Measurements from ENCODE around the gene GALNT7.
A peak's percentile ranks its signal among the peaks of the same experiment; 100 is the strongest.

Gene GALNT7

DNA sequence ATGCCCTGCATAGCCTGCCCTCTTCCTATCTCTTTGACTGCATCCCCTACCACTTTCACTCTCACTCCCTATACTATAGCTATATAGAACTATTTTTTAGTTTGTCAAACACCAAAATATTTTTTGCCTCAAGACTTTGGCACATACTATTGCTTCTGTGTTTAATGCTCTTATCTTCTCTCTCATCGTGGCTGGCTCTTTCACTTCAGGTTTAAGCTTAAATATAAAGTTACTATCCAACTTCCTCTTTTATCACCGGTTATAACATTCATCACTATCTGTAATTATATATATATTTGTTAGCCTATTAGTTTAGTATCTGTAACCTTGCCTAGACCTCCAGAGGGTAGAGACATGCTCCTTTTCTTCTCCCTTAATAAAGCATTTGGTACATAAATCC lies 177.0 kb downstream of the GALNT7 start:
- DNase-seq (ENCODE audit: low spot score) = no peak

DNA sequence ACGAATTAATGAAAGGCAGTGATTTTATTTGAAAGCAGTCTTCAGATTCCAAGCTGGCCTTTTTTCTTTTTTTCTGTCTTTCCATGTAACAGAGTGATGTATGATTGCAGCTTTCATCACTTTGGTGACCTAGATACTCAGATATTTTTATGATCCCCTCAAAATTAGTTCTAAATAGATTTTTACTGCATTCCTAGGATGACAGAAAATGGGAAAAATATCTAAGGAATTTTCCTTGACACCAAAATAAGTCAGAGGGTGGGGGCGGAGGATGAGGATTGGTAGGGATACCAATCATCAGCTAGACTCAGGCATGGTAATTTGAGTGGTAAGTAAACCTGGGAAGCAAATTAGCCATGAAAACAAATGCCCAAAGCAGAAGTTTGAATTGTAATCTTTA lies 177.5 kb downstream of the GALNT7 start:
- no peak for DNase-seq (ENCODE audit: low spot score)

DNA sequence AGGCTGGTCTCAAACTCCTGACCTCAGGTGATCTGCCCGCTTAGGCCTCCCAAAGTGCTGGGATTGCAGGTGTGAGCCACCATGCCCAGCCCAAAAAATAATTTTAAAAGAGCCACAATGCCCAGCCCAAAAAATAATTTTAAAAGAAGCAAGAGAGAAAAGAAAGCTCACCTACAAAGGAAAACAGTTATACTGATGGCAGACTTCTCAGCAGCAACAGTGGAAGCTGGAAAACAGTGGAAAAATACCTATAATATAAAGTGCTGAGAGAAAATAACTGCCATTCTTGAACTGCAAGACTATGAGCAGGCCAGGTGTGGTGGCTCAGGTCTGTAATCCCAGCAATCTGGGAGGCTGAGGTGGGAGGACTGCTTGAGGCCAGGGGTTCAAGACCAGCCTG lies 178.9 kb downstream of the GALNT7 start:
- DNase-seq (ENCODE audit: low spot score) = no peak

DNA sequence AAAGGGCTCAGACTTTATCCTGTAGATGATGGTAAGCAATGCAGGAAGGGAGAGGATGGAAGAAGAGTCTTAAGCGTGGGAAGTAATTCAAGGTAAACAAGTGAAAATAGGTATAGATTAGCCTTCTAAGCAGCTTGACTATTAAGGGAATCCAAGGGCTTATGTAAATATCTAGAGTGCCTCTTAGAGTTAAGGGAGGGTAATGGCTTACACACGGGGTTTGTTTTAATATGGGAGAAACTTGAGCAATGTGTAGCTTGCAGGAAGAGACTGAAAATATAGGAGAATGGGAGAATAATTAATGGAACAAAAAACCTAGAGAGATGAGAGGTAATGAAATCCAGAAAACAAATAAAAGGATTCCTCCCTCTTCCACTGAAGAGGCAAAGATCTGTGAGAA lies 189.3 kb downstream of the GALNT7 start:
- DNase-seq (ENCODE audit: low spot score) = no peak

DNA sequence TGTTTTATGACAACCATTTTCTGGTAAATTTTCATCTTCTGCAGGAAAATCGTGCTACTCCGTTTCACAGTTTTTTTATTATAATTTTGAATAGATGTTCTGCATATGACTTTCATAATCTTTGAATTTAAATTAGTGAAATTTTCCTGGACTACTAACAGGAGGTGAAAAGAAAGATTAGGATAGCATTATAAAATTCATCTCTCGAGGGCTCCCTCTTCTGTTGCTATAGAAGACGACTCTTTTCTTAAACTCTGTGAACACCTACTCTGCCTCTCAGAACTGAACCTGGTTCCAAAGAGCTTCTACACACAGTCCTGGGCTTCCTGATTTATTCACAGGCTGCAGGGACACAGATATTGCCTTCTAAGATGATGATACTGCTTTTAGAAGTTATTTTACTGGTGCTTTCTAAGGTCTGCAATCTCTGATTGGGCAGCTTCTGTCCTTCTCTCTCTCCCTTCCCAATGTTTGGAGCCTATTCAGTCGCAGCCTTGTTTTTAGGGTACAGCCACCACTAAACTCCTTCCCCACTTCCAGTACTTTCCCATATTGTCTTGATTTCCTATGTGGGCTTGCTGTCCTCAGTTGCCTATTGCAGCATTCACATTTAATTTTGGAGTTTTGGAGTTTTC lies 192.1 kb downstream of the GALNT7 start:
- DNase-seq (ENCODE audit: low spot score) = no peak

DNA sequence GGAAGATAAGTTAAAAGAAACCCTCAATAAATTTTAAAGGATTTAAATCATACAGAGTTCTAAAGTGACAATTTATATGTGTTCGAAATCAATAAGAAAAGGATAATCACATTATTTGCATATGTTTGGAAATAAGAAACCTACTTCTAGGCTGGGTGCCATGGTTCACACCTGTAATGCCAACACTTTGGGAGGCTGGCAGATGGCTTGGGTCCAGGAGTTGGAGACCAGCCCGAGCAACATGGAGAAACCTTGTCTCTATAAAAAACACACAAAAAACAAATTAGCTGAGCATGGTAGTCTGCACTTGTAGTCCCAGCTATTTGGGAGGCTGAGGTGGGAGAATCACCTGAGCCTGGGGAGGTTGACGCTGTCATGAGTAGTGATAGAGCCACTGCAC lies 194.1 kb downstream of the GALNT7 start:
- DNase-seq (ENCODE audit: low spot score) = no peak

DNA sequence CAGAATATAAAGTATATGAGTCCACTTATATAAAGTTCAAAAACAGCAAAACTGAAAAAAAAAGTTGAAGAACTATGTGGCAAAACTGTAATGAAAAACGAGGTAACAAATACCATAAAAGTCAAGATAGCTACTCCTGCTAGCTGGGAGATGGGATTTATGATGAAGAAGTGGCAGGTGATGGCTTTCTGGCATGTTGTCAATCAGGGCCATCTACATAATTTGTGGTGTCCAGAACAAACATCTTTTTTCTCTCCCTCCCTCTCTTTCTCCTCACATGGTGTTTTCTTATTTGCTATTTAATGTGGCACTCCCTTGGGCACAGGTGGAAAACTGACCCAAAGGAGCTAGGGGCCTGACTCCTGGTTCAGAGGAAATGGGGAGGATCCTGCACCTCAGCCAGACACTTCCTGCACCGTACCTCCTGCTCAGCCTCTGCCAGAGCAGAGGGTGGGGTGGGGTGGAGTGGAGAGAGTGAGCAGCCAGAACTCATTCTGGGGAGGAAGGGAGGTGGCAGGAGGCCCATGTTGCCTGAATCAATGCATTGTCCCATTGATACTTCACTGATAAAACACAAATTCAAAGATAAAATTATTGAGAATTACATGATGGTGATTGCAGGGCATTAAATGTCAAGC lies 196.9 kb downstream of the GALNT7 start:
- no peak for DNase-seq (ENCODE audit: low spot score)

DNA sequence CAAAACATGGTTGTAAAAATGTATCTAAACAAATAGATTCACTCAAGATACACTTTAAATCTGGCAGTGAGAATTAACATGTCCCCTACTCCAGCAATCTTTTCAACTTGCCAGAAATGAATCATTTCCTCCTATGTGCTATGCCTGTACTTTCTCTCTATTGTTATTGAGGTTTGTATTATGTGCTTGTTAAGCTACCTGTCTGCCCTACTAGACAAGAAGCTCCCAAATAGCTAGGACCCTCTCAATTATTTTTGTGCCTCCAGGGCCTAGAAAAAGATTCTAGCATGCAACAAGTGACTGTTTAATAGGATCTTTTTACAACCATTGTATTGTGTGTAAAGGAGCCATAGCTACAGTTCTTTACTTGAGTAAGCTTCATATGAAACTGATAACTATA lies 198.7 kb downstream of the GALNT7 start:
- no peak for DNase-seq (ENCODE audit: low spot score)

DNA sequence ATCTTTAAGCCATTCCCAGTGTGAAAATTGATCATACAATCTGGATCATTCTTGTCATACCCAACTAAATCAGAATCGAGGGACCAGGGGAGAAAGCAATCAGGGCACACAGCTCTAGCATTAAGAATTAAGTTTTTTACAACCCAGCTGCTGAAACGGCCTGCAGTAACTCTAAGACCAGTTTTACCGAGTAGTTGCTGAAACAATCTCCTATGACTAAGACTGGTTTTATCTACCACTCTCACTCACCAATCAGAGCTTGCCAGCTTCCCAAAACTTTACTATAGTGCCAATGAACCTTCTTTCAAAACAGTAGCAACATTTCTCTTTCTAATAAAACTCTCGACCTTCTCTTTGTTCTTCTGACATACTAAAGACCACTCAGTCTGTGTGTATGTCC lies 199.3 kb downstream of the GALNT7 start:
- no peak for DNase-seq (ENCODE audit: low spot score)

DNA sequence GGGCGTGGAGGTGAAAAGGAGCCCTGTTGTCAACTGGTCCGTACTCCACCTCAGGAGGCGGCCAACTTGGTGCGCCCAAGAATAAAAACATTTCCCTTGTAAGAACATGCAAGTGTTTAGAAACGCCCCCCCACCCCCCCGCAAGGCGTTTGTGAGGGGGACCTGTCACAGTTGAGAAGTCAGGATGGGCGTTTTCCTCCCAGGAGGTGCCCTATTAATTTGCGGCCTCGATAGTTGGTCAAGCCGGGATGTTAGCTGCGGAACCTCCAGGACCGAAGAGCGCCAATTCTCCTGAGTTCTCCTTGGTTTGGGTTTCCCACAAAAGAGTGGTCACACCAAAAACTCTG lies 201.5 kb downstream of the GALNT7 start:
- DNase-seq (ENCODE audit: low spot score) = no peak

DNA sequence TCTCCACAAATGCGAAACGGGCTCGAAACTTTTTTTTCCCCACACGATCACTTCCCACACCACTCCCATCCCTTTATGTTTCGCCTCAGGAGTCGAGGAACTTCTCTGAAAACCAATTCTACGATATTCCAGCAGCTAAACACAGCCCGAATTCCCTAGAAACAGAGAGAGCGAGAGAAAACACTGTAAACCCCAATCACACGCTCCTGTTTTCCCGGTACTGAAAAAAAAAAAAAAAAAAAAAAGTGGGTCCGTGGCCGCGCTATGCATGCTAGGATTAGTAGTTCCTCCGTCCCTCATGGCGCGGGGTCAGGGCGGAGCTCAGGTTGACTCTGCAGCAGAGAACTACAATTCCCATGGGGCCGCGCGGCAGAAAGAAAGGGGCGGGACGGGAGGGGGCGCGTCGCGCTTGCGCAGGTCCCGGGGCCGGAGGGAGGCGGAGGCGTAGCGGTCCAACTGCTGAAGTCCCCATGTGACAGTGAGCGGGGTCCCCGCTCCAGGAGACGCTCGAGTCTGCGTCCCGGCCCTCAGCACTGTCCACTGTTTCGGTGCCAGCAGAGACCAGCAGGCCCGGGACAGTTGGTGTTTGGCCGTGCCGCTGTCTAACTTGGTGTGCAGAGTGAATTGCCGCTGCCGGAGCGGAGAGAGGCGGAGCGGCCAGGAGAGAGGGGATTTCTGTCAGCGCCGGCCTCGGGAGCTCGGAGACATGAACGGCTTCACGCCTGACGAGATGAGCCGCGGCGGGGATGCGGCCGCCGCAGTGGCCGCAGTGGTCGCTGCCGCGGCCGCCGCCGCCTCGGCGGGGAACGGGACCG lies 202.1 kb downstream of the GALNT7 start, which contains the start of gene SAP30:
TSS of gene SAP30 (plus strand) at position 478 of the 815 bp plus-strand sequence. CDS start at position 707, 229 bp downstream.
- peak; percentile 97 for DNase-seq (ENCODE audit: low spot score)

DNA sequence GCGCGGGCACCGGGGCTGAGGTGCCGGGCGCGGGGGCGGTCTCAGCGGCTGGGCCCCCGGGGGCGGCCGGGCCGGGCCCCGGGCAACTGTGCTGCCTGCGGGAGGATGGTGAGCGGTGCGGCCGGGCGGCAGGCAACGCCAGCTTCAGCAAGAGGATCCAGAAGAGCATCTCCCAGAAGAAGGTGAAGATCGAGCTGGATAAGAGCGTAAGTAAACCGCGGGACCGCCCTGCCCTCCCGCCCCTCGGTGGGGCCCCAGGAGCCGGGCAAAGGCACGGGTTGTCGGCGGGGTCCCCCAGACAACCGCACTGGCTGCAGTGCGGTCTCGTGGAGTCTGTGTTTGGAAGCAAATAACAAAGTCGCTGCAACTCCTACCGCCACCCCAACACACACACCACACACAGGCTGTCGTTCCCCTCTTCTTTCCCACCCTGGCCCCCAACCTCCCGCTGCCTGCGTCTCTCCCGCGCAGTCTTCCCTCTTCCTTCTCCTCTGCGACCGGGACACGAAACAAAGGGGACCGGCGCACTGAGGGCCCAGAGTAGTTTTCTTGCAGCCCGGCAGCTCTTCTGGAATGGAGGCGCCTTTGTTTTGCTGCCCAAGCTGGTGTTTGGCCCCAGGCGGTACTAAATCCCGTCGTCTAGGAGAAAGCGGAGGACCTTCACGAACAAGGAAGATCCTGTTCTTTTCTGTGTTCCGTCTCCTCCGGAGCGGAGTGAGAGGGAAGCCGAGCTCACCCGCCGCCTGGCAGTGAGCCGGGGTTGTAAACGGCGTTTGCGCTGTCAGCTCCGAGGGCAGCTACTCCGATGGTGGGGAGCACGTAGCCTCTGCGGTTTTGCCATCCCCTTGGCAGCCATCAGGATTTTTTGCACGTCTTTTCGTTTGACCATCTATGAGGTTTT lies 202.9 kb downstream of the GALNT7 start:
- peak; percentile 42 for DNase-seq (ENCODE audit: low spot score)

Small RNAs within 50 kb of the gene (small RNA-seq; reads per million reads assigned to genes)
- gene MIR548T (0 reads per million in 2 experiments), gene RN7SL253P (0 reads per million in 2 experiments)
